T-cell (primary cell): ENCODE measurements around the gene ADCY5. TPM values are rescaled to one million over a fixed set of nuclear protein-coding genes. Genes with fewer than 3 reads are reported as not detected.

Experiments
- ATAC-seq, 4 experiments: fragments of 200-7000 bp in 3 of 4; fragments of 150-1000 bp in 1 of 4; cut with Tn5 transposase; replicated peaks in 1 of 4; 1 replicate in 3 of 4; 2 replicates in 1 of 4; pipeline ENCODE4 v1.10.0; 2021; ENCODE audit warnings: moderate library complexity in 3 of 4, mild to moderate bottlenecking in 2 of 4, moderate number of reproducible peaks in 1 of 4
- CTCF ChIA-PET, 2 donors: fragments of 300-600 bp; sonication (Branson Sonifier 250); formaldehyde crosslinking; loops; one replicate each; lab custom pipeline; 2022; ENCODE audit warnings: antibody characterized with exemption in 2 of 2; lab: Charles Lee
- POLR2A ChIA-PET, 2 donors: fragments of 300-600 bp; sonication (Branson Sonifier 250); formaldehyde crosslinking; loops; one replicate each; lab custom pipeline; 2022; ENCODE audit warnings: antibody characterized with exemption in 2 of 2; lab: Charles Lee
- DNase-seq, 35 experiments: peaks; one replicate each; pipeline versions ENCODE4 v3.0.0 to v3.0.0-alpha.2; 2013 to 2023
- H3K27ac ChIP-seq: one replicate; pipeline ENCODE4 v1.5.1; 2013; ENCODE audit warnings: low read length
- H3K27me3 ChIP-seq, 2 experiments: replicated peaks in 1 of 2; 1 replicate in 1 of 2; 2 replicates in 1 of 2; pipeline versions ENCODE4 v1.6.1 to v1.7.0; 2013; ENCODE audit warnings: low read length in 1 of 2, mixed read lengths in 1 of 2; ENCODE audit not compliant: control insufficient read depth in 2 of 2, insufficient read depth in 2 of 2; ENCODE audit errors: extremely low read depth in 1 of 2
- H3K36me3 ChIP-seq, 2 donors: 1 replicate in 1 of 2; 2 replicates in 1 of 2; pipeline versions ENCODE4 v1.6.1 to v1.7.0; 2013; ENCODE audit warnings: low read length in 1 of 2; ENCODE audit not compliant: control insufficient read depth in 2 of 2, insufficient read depth in 1 of 2; ENCODE audit errors: extremely low read depth in 1 of 2
- H3K4me1 ChIP-seq, 2 experiments: 1 replicate in 1 of 2; 2 replicates in 1 of 2; pipeline versions ENCODE4 v1.6.1 to v1.7.0; 2013; ENCODE audit warnings: low read length in 2 of 2, mixed read lengths in 1 of 2; ENCODE audit not compliant: insufficient read depth in 2 of 2, control insufficient read depth in 1 of 2; ENCODE audit errors: extremely low read depth in 1 of 2
- H3K4me3 ChIP-seq, 2 donors: 1 replicate in 1 of 2; 2 replicates in 1 of 2; pipeline versions ENCODE4 v1.5.1 to v1.7.0; 2013; ENCODE audit warnings: mild to moderate bottlenecking in 2 of 2, low read length in 1 of 2, moderate library complexity in 1 of 2; ENCODE audit not compliant: control insufficient read depth in 1 of 2; ENCODE audit errors: extremely low read depth in 1 of 2
- H3K9me3 ChIP-seq: 2 replicates; pipeline ENCODE4 v1.7.0; 2013
- H3K27ac Mint-ChIP-seq, 2 donors: one replicate each; pipeline ENCODE4 v1.8.0; 2020 to 2021; ENCODE audit warnings: mild to moderate bottlenecking in 2 of 2, mixed read lengths in 2 of 2
- H3K27me3 Mint-ChIP-seq, 2 donors: one replicate each; pipeline ENCODE4 v1.8.0; 2021 to 2022; ENCODE audit warnings: mixed read lengths in 2 of 2
- H3K36me3 Mint-ChIP-seq: one replicate; pipeline ENCODE4 v1.8.0; 2021; ENCODE audit warnings: mixed read lengths
- H3K4me1 Mint-ChIP-seq, 3 donors: one replicate each; pipeline ENCODE4 v1.8.0; 2020 to 2022; ENCODE audit warnings: mixed read lengths in 3 of 3, mild to moderate bottlenecking in 1 of 3
- H3K4me3 Mint-ChIP-seq, 3 donors: one replicate each; pipeline ENCODE4 v1.8.0; 2020 to 2022; ENCODE audit warnings: mild to moderate bottlenecking in 3 of 3, mixed read lengths in 3 of 3, moderate library complexity in 3 of 3
- H3K9me3 Mint-ChIP-seq, 3 donors: one replicate each; pipeline ENCODE4 v1.8.0; 2020 to 2022; ENCODE audit warnings: mixed read lengths in 3 of 3
- WGBS: methylation state at CpG from one replicate; pipeline ENCODE4 v1.1.5; 2013; ENCODE audit warnings: missing lambda C conversion rate; ENCODE audit not compliant: insufficient coverage; 5-methylcytosine and 5-hydroxymethylcytosine counted together
- total RNA-seq, 35 experiments: library from RNA in 6 of 35; stranded (reverse) in 6 of 35; fragments of 120-200 nt in 1 of 35; gene quantifications; one replicate each; pipeline versions ENCODE4 v1.2.1 to v1.2.4 and lab custom pipeline; 2013 to 2026

The ADCY5 gene
- total RNA-seq, 5 donors from 2014 or later (not counting 1 experiment from before 2014, with no cell fraction given), result 0.23 TPM; not detected in 4

DNA sequence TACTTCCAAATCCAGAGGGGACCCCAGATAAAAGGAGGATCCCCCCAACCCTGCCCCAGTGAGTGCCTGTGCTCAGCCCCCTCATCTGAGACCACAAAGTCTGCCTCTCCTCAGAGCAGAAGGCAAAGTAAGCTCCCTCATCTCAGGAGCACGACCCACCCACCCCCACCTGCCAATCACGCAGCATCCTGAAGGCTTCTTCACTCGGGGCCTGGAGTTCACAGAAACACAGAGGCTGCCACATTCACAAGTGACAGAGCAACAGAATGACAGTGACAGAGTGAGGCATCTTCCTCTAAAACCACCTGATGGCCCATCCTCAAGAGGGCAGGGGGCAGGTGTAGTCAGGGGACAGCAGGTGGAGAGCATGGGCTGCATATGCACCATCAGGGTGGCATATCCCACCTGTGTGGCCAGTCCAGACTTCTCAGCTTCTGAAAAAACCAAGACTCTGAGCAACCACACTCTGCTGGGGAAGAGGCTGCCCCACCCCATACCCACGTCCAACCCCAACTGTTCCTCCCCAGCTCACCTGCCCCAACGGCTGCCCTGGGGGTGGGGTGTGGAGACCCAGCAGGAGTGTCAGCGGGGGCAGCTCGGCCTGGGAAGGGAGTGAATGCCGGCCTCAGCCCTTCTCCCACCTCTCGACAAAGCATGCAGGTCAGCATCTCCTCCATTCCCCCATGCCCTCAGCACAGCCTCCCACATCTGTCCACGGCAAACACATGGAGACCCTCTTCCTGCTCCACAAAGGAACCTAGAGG is 19.3 kb downstream of the ADCY5 start:
- Mint-ChIP-seq H3K4me3 (no peak overlapping the region), H3K4me1 (no peaks in the 10 kb centered on the region), H3K27me3 (peaks cover 7 to 13% of the 10 kb centered on the region in 2 donors), H3K9me3 (no peaks in the 10 kb centered on the region), H3K36me3 (no peaks in the 10 kb centered on the region), H3K27ac (no peak overlapping the region)
- WGBS, result 63% methylated on average over 4 of the region's 10 CpGs
- no peak overlapping the region for H3K4me3 ChIP-seq
- H3K27ac ChIP-seq, result no peak overlapping the region
- H3K4me1 ChIP-seq, result no peaks in the 10 kb centered on the region
- DNase-seq (no peak), ATAC-seq (no peak)
- ChIA-PET POLR2A (no interaction called here), CTCF (no interaction called here)
- peaks cover 0 to 22% of the 10 kb centered on the region in 2 experiments for H3K27me3 ChIP-seq
- no peaks in the 10 kb centered on the region for H3K9me3 ChIP-seq
- no peaks in the 10 kb centered on the region for H3K36me3 ChIP-seq

DNA sequence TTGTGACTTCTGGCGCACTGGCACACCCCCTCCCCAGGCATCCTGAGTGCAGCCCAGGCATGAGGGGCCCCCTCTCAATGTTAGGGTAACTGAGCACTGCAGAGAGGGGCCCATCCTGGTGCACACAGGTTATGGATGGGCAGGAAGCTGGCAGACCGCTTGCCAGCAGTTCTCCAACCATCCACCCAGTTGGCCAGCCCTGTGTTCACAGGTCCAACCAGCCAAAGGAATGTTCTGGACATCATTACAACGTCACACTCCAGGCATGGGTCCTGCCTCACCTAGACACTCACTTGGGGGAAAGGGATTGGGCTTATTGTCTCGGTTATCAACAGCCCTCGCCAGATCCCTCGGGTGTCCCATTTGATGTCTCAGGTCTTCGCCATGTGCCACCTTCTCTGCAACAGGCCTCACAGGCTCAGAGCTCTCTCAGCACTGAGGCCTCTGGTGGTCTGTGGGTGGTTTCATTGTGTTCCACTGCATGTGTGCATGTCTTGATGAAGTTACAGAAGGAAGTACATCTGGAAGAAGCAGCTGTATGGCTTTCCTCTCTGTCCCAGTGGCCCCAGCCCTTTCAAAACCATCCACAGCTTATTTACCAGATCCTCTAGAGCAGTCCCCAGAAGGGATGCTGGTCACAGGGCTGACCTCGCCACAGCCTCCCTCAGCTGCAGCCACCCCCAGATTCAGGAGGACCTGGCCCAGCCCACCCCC is 23.7 kb downstream of the ADCY5 start:
- CTCF ChIA-PET, result no interaction called here
- H3K27ac ChIP-seq, result no peak overlapping the region
- no peaks in the 10 kb centered on the region for H3K4me1 ChIP-seq
- WGBS, result 86% methylated on average over 5 of the region's 8 CpGs
- no peak overlapping the region for H3K4me3 ChIP-seq
- ATAC-seq (no peak), DNase-seq (no peak)
- H3K27ac Mint-ChIP-seq, result no peak overlapping the region
- H3K4me1 Mint-ChIP-seq, result peaks cover 0 to 7% (median 1%) of the 10 kb centered on the region in 3 donors
- H3K36me3 ChIP-seq, result no peaks in the 10 kb centered on the region
- POLR2A ChIA-PET, result no interaction called here
- no peaks in the 10 kb centered on the region for H3K9me3 ChIP-seq
- H3K27me3 Mint-ChIP-seq, result peaks cover 3 to 13% of the 10 kb centered on the region in 2 donors
- peaks cover 0 to 37% of the 10 kb centered on the region in 2 experiments for H3K27me3 ChIP-seq
- no peaks in the 10 kb centered on the region for H3K9me3 Mint-ChIP-seq
- no peaks in the 10 kb centered on the region for H3K36me3 Mint-ChIP-seq
- H3K4me3 Mint-ChIP-seq, result no peak overlapping the region

DNA sequence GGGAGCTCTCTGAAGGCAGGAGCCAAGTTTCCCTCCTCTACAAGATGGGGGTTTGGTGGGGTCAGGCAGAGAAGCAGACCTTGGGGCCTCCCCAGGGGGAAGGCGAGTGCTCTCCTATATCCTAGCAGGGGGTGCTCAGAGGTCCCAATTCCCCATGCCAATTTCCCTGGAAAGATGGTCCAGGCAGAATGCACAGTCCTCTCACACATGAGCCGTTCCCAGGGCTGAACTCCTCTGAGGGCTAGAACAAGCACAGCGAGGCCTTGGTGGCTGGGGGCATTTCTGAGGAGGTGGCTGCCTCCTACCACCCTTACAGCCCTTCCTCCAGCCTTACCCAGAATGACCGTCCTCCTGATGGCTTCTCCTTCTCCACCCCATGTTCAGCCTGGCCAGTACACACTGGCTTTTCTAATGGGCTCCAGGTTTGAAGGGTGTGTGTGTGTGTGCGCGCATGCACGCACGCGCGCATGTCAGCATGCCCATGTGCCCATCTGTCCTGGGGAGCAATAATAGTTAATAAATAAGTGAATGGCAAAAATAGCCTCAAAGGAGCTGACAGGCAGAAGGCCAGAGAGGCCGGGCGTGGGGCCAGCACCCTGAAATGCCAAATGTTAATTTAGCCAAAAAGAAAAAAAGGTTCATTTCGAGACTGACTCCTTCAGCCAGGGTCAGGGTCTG is 24.4 kb downstream of the ADCY5 start:
- no peaks in the 10 kb centered on the region for H3K36me3 Mint-ChIP-seq
- H3K27me3 Mint-ChIP-seq, result peaks cover 0 to 11% of the 10 kb centered on the region in 2 donors
- CTCF ChIA-PET, result no interaction called here
- DNase-seq (no peak), ATAC-seq (no peak)
- H3K4me1 Mint-ChIP-seq, result peaks cover 0 to 7% (median 1%) of the 10 kb centered on the region in 3 donors
- no peaks in the 10 kb centered on the region for H3K9me3 Mint-ChIP-seq
- H3K27ac Mint-ChIP-seq, result no peak overlapping the region
- Histone ChIP-seq H3K9me3 (no peaks in the 10 kb centered on the region), H3K4me1 (no peaks in the 10 kb centered on the region), H3K36me3 (no peaks in the 10 kb centered on the region), H3K27me3 (peaks cover 0 to 33% of the 10 kb centered on the region in 2 experiments), H3K4me3 (no peak overlapping the region), H3K27ac (no peak overlapping the region)
- no peak overlapping the region for H3K4me3 Mint-ChIP-seq
- 89% methylated on average over 9 of the region's 13 CpGs for WGBS
- POLR2A ChIA-PET, result no interaction called here

DNA sequence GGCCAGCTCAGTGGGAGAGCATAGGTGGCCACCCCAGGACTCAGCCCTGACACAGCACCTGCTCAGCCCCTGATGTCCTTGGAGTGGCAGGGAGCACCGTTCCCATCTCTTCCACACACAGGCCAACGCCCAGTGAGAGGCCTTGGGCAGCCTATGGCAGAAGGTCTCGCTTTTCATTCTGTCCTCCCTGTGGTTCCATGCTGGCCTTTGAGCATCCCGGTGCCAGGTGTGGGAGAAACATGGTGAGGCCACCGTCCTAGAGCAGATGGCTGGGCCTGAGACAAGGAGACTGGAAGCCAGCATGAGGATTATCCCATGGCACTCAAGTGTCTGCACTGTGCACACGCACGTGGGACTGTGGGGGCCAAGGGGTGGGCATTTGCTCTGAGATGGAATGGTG is 25.1 kb downstream of the ADCY5 start:
- Histone ChIP-seq H3K27ac (no peak overlapping the region), H3K36me3 (no peaks in the 10 kb centered on the region), H3K4me3 (no peak overlapping the region), H3K4me1 (no peaks in the 10 kb centered on the region), H3K9me3 (no peaks in the 10 kb centered on the region), H3K27me3 (peaks cover 0 to 30% of the 10 kb centered on the region in 2 experiments)
- Mint-ChIP-seq H3K27ac (no peak overlapping the region), H3K27me3 (peaks cover 0 to 11% of the 10 kb centered on the region in 2 donors), H3K4me1 (peaks cover 0 to 7% (median 1%) of the 10 kb centered on the region in 3 donors), H3K36me3 (no peaks in the 10 kb centered on the region), H3K9me3 (no peaks in the 10 kb centered on the region), H3K4me3 (no peak overlapping the region)
- WGBS, result 62% methylated on average over 7 of the region's 7 CpGs
- ChIA-PET CTCF (no interaction called here), POLR2A (no interaction called here)
- ATAC-seq, result no peak
- DNase-seq, result no peak

DNA sequence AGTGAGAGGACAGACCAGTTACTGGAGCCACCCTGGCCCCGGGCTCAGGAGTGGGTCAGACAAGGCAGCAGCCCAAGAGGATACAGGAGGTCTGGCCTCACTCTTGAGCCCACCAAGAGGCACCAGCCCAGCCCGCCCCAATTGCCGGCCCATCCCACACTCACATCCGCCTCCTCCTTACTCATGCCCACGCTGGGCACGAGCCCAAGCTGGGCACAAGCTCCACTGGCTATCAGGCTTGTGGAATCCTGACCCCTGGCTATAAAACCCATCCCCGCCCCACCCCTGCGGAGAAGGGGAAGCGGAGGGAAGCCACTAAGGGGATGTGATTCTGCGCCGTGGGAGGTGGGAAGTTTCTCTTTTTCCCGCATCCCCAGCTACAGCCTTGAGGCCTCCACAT is 25.9 kb downstream of the ADCY5 start:
- Mint-ChIP-seq H3K27me3 (peaks cover 0 to 11% of the 10 kb centered on the region in 2 donors), H3K9me3 (no peaks in the 10 kb centered on the region), H3K4me1 (peaks cover 0 to 7% (median 1%) of the 10 kb centered on the region in 3 donors), H3K27ac (no peak overlapping the region), H3K36me3 (no peaks in the 10 kb centered on the region), H3K4me3 (no peak overlapping the region)
- no peaks in the 10 kb centered on the region for H3K9me3 ChIP-seq
- no peak overlapping the region for H3K4me3 ChIP-seq
- ChIA-PET POLR2A (no interaction called here), CTCF (no interaction called here)
- WGBS, result 90% methylated on average over 2 of the region's 12 CpGs
- H3K27me3 ChIP-seq, result peaks cover 0 to 26% of the 10 kb centered on the region in 2 experiments
- ATAC-seq (no peak), DNase-seq (no peak)
- no peaks in the 10 kb centered on the region for H3K4me1 ChIP-seq
- H3K36me3 ChIP-seq, result no peaks in the 10 kb centered on the region
- no peak overlapping the region for H3K27ac ChIP-seq

DNA sequence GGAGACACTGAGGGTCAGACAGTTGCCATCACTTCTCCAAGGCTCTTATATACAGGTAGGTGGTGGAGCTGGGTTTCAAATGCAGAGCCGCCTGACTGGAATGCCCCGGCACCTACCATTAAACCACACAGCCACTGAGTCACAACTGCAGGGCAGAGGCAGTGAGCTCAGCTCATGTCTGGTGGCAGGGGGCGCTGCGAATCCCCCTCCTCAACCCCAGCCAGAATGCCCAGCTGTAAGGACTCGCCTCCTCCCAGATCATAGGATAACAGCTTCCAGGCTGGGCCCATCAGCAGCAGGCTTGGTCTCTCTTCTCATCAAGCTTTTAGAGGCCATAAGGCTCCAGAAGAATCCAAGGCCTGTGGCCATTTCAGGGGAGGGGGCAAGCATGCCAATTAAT is 26.4 kb downstream of the ADCY5 start:
- Mint-ChIP-seq H3K4me1 (peaks cover 0 to 7% (median 1%) of the 10 kb centered on the region in 3 donors), H3K9me3 (no peaks in the 10 kb centered on the region), H3K4me3 (no peak overlapping the region), H3K27me3 (peaks cover 0 to 9% of the 10 kb centered on the region in 2 donors), H3K36me3 (no peaks in the 10 kb centered on the region), H3K27ac (no peak overlapping the region)
- Histone ChIP-seq H3K9me3 (no peaks in the 10 kb centered on the region), H3K4me3 (no peak overlapping the region), H3K4me1 (no peaks in the 10 kb centered on the region), H3K27me3 (peaks cover 0 to 26% of the 10 kb centered on the region in 2 experiments), H3K27ac (no peak overlapping the region), H3K36me3 (no peaks in the 10 kb centered on the region)
- WGBS, result 73% methylated on average over 2 of the region's 5 CpGs
- DNase-seq (no peak), ATAC-seq (no peak)
- ChIA-PET CTCF (no interaction called here), POLR2A (no interaction called here)
